ENCODE results near the gene MEGF11.

Gene MEGF11

GRCh38 chr15:66068801-66069200, 184.7 kb downstream of the MEGF11 start:
- DNase-seq (ENCODE audit: low read depth in 4 of 4, low spot score in 1 of 4) = no peak

- no peak for DNase-seq (ENCODE audit: low read depth in 4 of 4, low spot score in 1 of 4)
Observed at GRCh38 chr15:66067687-66068086, 185.9 kb downstream of the MEGF11 start.

GRCh38 chr15:66066481-66066880, 187.1 kb downstream of the MEGF11 start:
- DNase-seq (ENCODE audit: low read depth in 4 of 4, low spot score in 1 of 4) = no peak

- DNase-seq (ENCODE audit: low read depth in 4 of 4, low spot score in 1 of 4) = no peak
Observed at GRCh38 chr15:66066005-66066404, 187.5 kb downstream of the MEGF11 start.

GRCh38 chr15:66065325-66065724, 188.2 kb downstream of the MEGF11 start:
- DNase-seq (ENCODE audit: low read depth in 4 of 4, low spot score in 1 of 4) = no peak

GRCh38 chr15:66063147-66063546, 190.4 kb downstream of the MEGF11 start:
- no peak for DNase-seq (ENCODE audit: low read depth in 4 of 4, low spot score in 1 of 4)

- no peak for DNase-seq (ENCODE audit: low read depth in 4 of 4, low spot score in 1 of 4)
Observed at GRCh38 chr15:66057089-66057488, 196.5 kb downstream of the MEGF11 start.

GRCh38 chr15:66053991-66054390, 199.6 kb downstream of the MEGF11 start:
- no peak for DNase-seq (ENCODE audit: low read depth in 4 of 4, low spot score in 1 of 4)

GRCh38 chr15:66051833-66052232, 201.7 kb downstream of the MEGF11 start:
- no peak for DNase-seq (ENCODE audit: low read depth in 4 of 4, low spot score in 1 of 4)

- DNase-seq (ENCODE audit: low read depth in 4 of 4, low spot score in 1 of 4) = no peak
Observed at GRCh38 chr15:66050264-66050663, 203.3 kb downstream of the MEGF11 start.

GRCh38 chr15:66049353-66049752, 204.2 kb downstream of the MEGF11 start:
- no peak for DNase-seq (ENCODE audit: low read depth in 4 of 4, low spot score in 1 of 4)

- DNase-seq (ENCODE audit: low read depth in 4 of 4, low spot score in 1 of 4) = no peak
Observed at GRCh38 chr15:66047321-66048024, 206.1 kb downstream of the MEGF11 start.

GRCh38 chr15:66046751-66047150, 206.8 kb downstream of the MEGF11 start:
- DNase-seq (ENCODE audit: low read depth in 4 of 4, low spot score in 1 of 4) = no peak

- DNase-seq (ENCODE audit: low read depth in 4 of 4, low spot score in 1 of 4) = no peak
Observed at GRCh38 chr15:66046326-66046725, 207.2 kb downstream of the MEGF11 start.

GRCh38 chr15:66045542-66045941, 208.0 kb downstream of the MEGF11 start:
- no peak for DNase-seq (ENCODE audit: low read depth in 4 of 4, low spot score in 1 of 4)

GRCh38 chr15:66044837-66045236, 208.7 kb downstream of the MEGF11 start:
- no peak for DNase-seq (ENCODE audit: low read depth in 4 of 4, low spot score in 1 of 4)

GRCh38 chr15:66043264-66043663, 210.3 kb downstream of the MEGF11 start:
- no peak for DNase-seq (ENCODE audit: low read depth in 4 of 4, low spot score in 1 of 4)

GRCh38 chr15:66042624-66043023, 210.9 kb downstream of the MEGF11 start:
- no peak for DNase-seq (ENCODE audit: low read depth in 4 of 4, low spot score in 1 of 4)

- no peak for DNase-seq (ENCODE audit: low read depth in 4 of 4, low spot score in 1 of 4)
Observed at GRCh38 chr15:66041276-66041675, 212.3 kb downstream of the MEGF11 start.

GRCh38 chr15:66040211-66040892, 213.2 kb downstream of the MEGF11 start:
- DNase-seq (ENCODE audit: low read depth in 4 of 4, low spot score in 1 of 4) = no peak

GRCh38 chr15:66039117-66039871, 214.3 kb downstream of the MEGF11 start:
- no peak for DNase-seq (ENCODE audit: low read depth in 4 of 4, low spot score in 1 of 4)
